Liver (tissue), 9 donors: ENCODE measurements around the gene PGAP1. TPM values are rescaled to one million over a fixed set of nuclear protein-coding genes. Genes with fewer than 3 reads are reported as not detected.

Experiments
- DNase-seq: peaks from one replicate; pipeline ENCODE4 v3.0.0-alpha.2; 2017; ENCODE audit warnings: low spot score
- H3K27ac ChIP-seq, 2 donors: one replicate each; pipeline ENCODE4 v1.7.0; 2013; ENCODE audit warnings: inconsistent platforms in 2 of 2, low read length in 2 of 2, control low read depth in 1 of 2, low read depth in 1 of 2, mild to moderate bottlenecking in 1 of 2
- H3K27me3 ChIP-seq, 4 donors: one replicate each; pipeline versions ENCODE4 v1.6.1 to v1.7.0; 2013; ENCODE audit warnings: low read length in 3 of 4, inconsistent platforms in 1 of 4, mild to moderate bottlenecking in 1 of 4, moderate library complexity in 1 of 4; ENCODE audit not compliant: control insufficient read depth in 4 of 4, insufficient read depth in 4 of 4
- H3K36me3 ChIP-seq, 4 donors: one replicate each; pipeline versions ENCODE4 v1.6.1 to v1.7.0; 2013; ENCODE audit warnings: low read length in 3 of 4, mild to moderate bottlenecking in 3 of 4, low read depth in 1 of 4, moderate library complexity in 1 of 4; ENCODE audit not compliant: control insufficient read depth in 4 of 4, insufficient read depth in 3 of 4
- H3K4me1 ChIP-seq, 4 donors: one replicate each; pipeline versions ENCODE4 v1.6.1 to v1.7.0; 2013; ENCODE audit warnings: low read length in 3 of 4, mild to moderate bottlenecking in 3 of 4, moderate library complexity in 1 of 4; ENCODE audit not compliant: control insufficient read depth in 4 of 4, insufficient read depth in 4 of 4
- H3K4me3 ChIP-seq, 3 donors: one replicate each; pipeline versions ENCODE4 v1.6.1 to v1.7.0; 2013; ENCODE audit warnings: low read length in 3 of 3, control low read depth in 1 of 3, low read depth in 1 of 3, mild to moderate bottlenecking in 1 of 3
- H3K9ac ChIP-seq, 2 donors: one replicate each; pipeline ENCODE4 v1.7.0; 2013; ENCODE audit warnings: low read length in 2 of 2, mild to moderate bottlenecking in 2 of 2, moderate library complexity in 2 of 2, control low read depth in 1 of 2, low read depth in 1 of 2
- H3K9me3 ChIP-seq, 4 donors: one replicate each; pipeline versions ENCODE4 v1.6.1 to v1.7.0; 2013; ENCODE audit warnings: low read length in 3 of 4; ENCODE audit not compliant: control insufficient read depth in 4 of 4
- ATF3 ChIP-seq: IDR thresholded peaks from 2 replicates; pipeline ENCODE4 v1.6.1; 2016; ENCODE audit warnings: antibody characterized with exemption
- CTCF ChIP-seq: fragments of 150-350 bp; IDR thresholded peaks from 2 replicates; pipeline ENCODE4 v1.5.1; 2017; ENCODE audit warnings: improper control_type of control experiment, low read depth, low read length; ENCODE audit not compliant: missing input control
- EGR1 ChIP-seq, 2 donors: IDR thresholded peaks; 2 replicates each; pipeline ENCODE4 v1.6.1; 2016 to 2018; ENCODE audit warnings: antibody characterized with exemption in 2 of 2, low read depth in 2 of 2
- FOXA1 ChIP-seq: IDR thresholded peaks from 2 replicates; pipeline ENCODE4 v1.6.1; 2016; ENCODE audit warnings: antibody characterized with exemption
- FOXA2 ChIP-seq: IDR thresholded peaks from 2 replicates; pipeline ENCODE4 v1.6.1; 2016; ENCODE audit warnings: antibody characterized with exemption
- GABPA ChIP-seq, 2 donors: IDR thresholded peaks in 1 of 2; conservative IDR thresholded peaks in 1 of 2; 2 replicates each; pipeline ENCODE4 v1.6.1; 2016; ENCODE audit warnings: antibody characterized with exemption in 2 of 2, mild to moderate bottlenecking in 1 of 2, moderate library complexity in 1 of 2
- HNF4A ChIP-seq, 2 donors: conservative IDR thresholded peaks; 2 replicates each; pipeline ENCODE4 v1.6.1; 2016; ENCODE audit warnings: antibody characterized with exemption in 2 of 2, mild to moderate bottlenecking in 2 of 2
- HNF4G ChIP-seq: IDR thresholded peaks from 2 replicates; pipeline ENCODE4 v1.6.1; 2016; ENCODE audit warnings: antibody characterized with exemption
- JUND ChIP-seq, 2 donors: IDR thresholded peaks; 2 replicates each; pipeline ENCODE4 v1.6.1; 2016; ENCODE audit warnings: antibody characterized with exemption in 2 of 2
- MAX ChIP-seq: IDR thresholded peaks from 2 replicates; pipeline ENCODE4 v1.6.1; 2016; ENCODE audit warnings: antibody characterized with exemption
- NR2F2 ChIP-seq: IDR thresholded peaks from 2 replicates; pipeline ENCODE4 v1.6.1; 2016; ENCODE audit warnings: antibody characterized with exemption
- RAD21 ChIP-seq, 2 donors: IDR thresholded peaks; 2 replicates each; pipeline ENCODE4 v1.6.1; 2016; ENCODE audit warnings: antibody characterized with exemption in 2 of 2, mild to moderate bottlenecking in 2 of 2
- REST ChIP-seq: IDR thresholded peaks from 2 replicates; pipeline ENCODE4 v1.6.1; 2016; ENCODE audit warnings: antibody characterized with exemption, mild to moderate bottlenecking
- RXRA ChIP-seq, 2 donors: IDR thresholded peaks; 2 replicates each; pipeline ENCODE4 v1.6.1; 2017 to 2018; ENCODE audit warnings: antibody characterized with exemption in 2 of 2, mild to moderate bottlenecking in 1 of 2
- SP1 ChIP-seq: IDR thresholded peaks from 2 replicates; pipeline ENCODE4 v1.6.1; 2018; ENCODE audit warnings: antibody characterized with exemption, mild to moderate bottlenecking
- YY1 ChIP-seq: IDR thresholded peaks from 2 replicates; pipeline ENCODE4 v1.6.1; 2016; ENCODE audit warnings: antibody characterized with exemption, mild to moderate bottlenecking
- ZBTB33 ChIP-seq: IDR thresholded peaks from 2 replicates; pipeline ENCODE4 v1.6.1; 2016; ENCODE audit warnings: antibody characterized with exemption
- WGBS: extraction: QIAGEN DNeasy Blood & Tissue Kit; methylation state at CpG from one replicate; pipeline ENCODE4 v1.1.7; 2013; 5-methylcytosine and 5-hydroxymethylcytosine counted together
- polyA plus RNA-seq, 2 donors: library from polyadenylated mRNA; stranded (reverse) in 1 of 2; unstranded in 1 of 2; fragments of 200-250 nt in 1 of 2; fragments of >200 nt in 1 of 2; fragmentation: Nextera tagmentation in 1 of 2; extraction: Ambion mirVana in 1 of 2; gene quantifications; one replicate each; pipeline versions ENCODE4 v1.2.1 to v1.2.3, GENCODE V29; 2013 to 2015
- total RNA-seq, 2 donors: library from RNA; depleted of rRNA; stranded (reverse); fragments of >200 nt; gene quantifications; one replicate each; pipeline ENCODE4 v1.2.3, GENCODE V29; 2014
- donor health status: healthy.
- donor health status: healthy.
- donor health status: healthy.
- donor health status: healthy.
- donor health status: healthy.

The PGAP1 gene
- total and polyA plus RNA-seq, 4 donors: 0.54 to 5.8 (median 2.3) TPM

- TF ChIP-seq GABPA (IDR thresholded peaks at IDR 0.05 in 1 of 2, conservative IDR thresholded peaks at IDR 0.05 in 1 of 2) (no peak), RAD21 (IDR thresholded peaks at IDR 0.05) (no peak), FOXA2 (no peak), EGR1 (IDR thresholded peaks at IDR 0.05; ENCODE audit: low read depth in 2 of 2) (no peak), FOXA1 (no peak), HNF4G (no peak), YY1 (no peak), JUND (IDR thresholded peaks at IDR 0.05) (no peak)
These were observed 27.5 kb upstream of the PGAP1 start (continued) for GRCh38 chr2:196954001-196954400.

GRCh38 chr2:196952936-196953335, 26.4 kb upstream of the PGAP1 start:
- Histone ChIP-seq H3K27me3 (no peaks in the 10 kb centered on the region), H3K9ac (no peak overlapping the region), H3K9me3 (no peaks in the 10 kb centered on the region), H3K4me3 (no peak overlapping the region), H3K27ac (no peak overlapping the region), H3K36me3 (no peaks in the 10 kb centered on the region), H3K4me1 (no peaks in the 10 kb centered on the region)
- TF ChIP-seq NR2F2 (no peak), YY1 (no peak), HNF4G (no peak), JUND (IDR thresholded peaks at IDR 0.05) (no peak), HNF4A (conservative IDR thresholded peaks at IDR 0.05) (no peak)
- WGBS: 92% methylated on average over 2 of the region's 2 CpGs
- no peak for DNase-seq

GRCh38 chr2:196951973-196952372, 25.5 kb upstream of the PGAP1 start:
- 65% methylated on average over 2 of the region's 2 CpGs for WGBS

More at GRCh38 chr2:196951973-196952372, 25.5 kb upstream of the PGAP1 start:
- no peaks in the 10 kb centered on the region for H3K9me3 ChIP-seq
- H3K4me3 ChIP-seq: no peak overlapping the region
- H3K4me1 ChIP-seq: no peaks in the 10 kb centered on the region
- DNase-seq: no peak
- no peaks in the 10 kb centered on the region for H3K27me3 ChIP-seq
- no peak overlapping the region for H3K27ac ChIP-seq
- no peak overlapping the region for H3K9ac ChIP-seq
- H3K36me3 ChIP-seq: no peaks in the 10 kb centered on the region
- no peak for TF ChIP-seq ZBTB33
- no peak for TF ChIP-seq RAD21 (IDR thresholded peaks at IDR 0.05)
- TF ChIP-seq ATF3: no peak
- no peak for TF ChIP-seq GABPA (IDR thresholded peaks at IDR 0.05 in 1 of 2, conservative IDR thresholded peaks at IDR 0.05 in 1 of 2)
- TF ChIP-seq YY1: no peak
- no peak for TF ChIP-seq JUND (IDR thresholded peaks at IDR 0.05)
- TF ChIP-seq FOXA1: no peak
- TF ChIP-seq HNF4G: no peak
- TF ChIP-seq HNF4A (conservative IDR thresholded peaks at IDR 0.05): no peak
- TF ChIP-seq FOXA2: no peak
- no peak for TF ChIP-seq SP1
- TF ChIP-seq NR2F2: no peak
- TF ChIP-seq CTCF: no peak
- no peak for TF ChIP-seq EGR1 (IDR thresholded peaks at IDR 0.05; ENCODE audit: low read depth in 2 of 2)
- no peak for TF ChIP-seq RXRA (IDR thresholded peaks at IDR 0.05)
- TF ChIP-seq REST: no peak
- no peak for TF ChIP-seq MAX
